HepG2 (cell line): ENCODE results near the gene KMT2E. TPM values are rescaled to one million over a fixed set of nuclear protein-coding genes. Genes with fewer than 3 reads are reported as not detected.

ENCODE experiments used
- ATAC-seq: fragments of 200-7000 bp; cut with Tn5 transposase; 3 replicates; pipeline ENCODE4 v1.9.1; 2020; ENCODE audit warnings: mild to moderate bottlenecking, moderate library complexity
- BruUV-seq: library from RNA; stranded (reverse); fragments of 400-500 nt; replicated peaks from 2 replicates; lab custom pipeline; 2021; lab: Mats Ljungman, UMichigan
- CTCF ChIA-PET: fragments of 300-600 bp; formaldehyde crosslinking; extraction: SDS; loops from one replicate; lab custom pipeline; 2021; ENCODE audit warnings: low total read pairs, inconsistent platforms, low intra/inter-chr PET ratio; lab: Yijun Ruan, JAX
- POLR2A ChIA-PET: fragments of 350-600 bp; sonication (Branson Sonifier 250); formaldehyde crosslinking; loops from one replicate; lab custom pipeline; 2020; ENCODE audit warnings: antibody characterized with exemption, inconsistent platforms; lab: Yijun Ruan, JAX
- DNase-seq: peaks from one replicate; pipeline ENCODE4 v3.0.0-alpha.2; 2015; ENCODE audit warnings: low spot score
- FAIRE-seq: peaks from 3 replicates; lab custom pipeline; 2011; peaks lifted over from hg19 to GRCh38; lab: Jason Lieb, UNC
- H2AFZ ChIP-seq: one replicate; pipeline ENCODE4 v1.6.1; 2011; ENCODE audit warnings: low read length, inconsistent platforms
- H3K27ac ChIP-seq: fragments of 300-600 bp; 3 replicates; pipeline ENCODE4 v1.8.0; 2011; ENCODE audit warnings: mixed run types, mild to moderate bottlenecking, mixed read lengths, low read length, inconsistent platforms; ENCODE audit not compliant: insufficient read depth; ENCODE audit errors: extremely low read length
- H3K27me3 ChIP-seq, 2 experiments: fragments of 200-600 bp in 1 of 2; 2 replicates in 1 of 2; 3 replicates in 1 of 2; pipeline versions ENCODE4 v1.6.0 to v1.8.0; 2011; ENCODE audit warnings: low read length in 2 of 2, mild to moderate bottlenecking in 2 of 2, moderate library complexity in 2 of 2, inconsistent platforms in 1 of 2; ENCODE audit not compliant: insufficient read depth in 2 of 2, control insufficient read depth in 1 of 2
- H3K36me3 ChIP-seq, 2 experiments: fragments of 200-600 bp in 1 of 2; replicated peaks in 1 of 2; 2 replicates in 1 of 2; 3 replicates in 1 of 2; pipeline versions ENCODE4 v1.5.1 to v1.8.0; 2011; ENCODE audit warnings: low read length in 2 of 2, inconsistent platforms in 1 of 2; ENCODE audit not compliant: insufficient read depth in 2 of 2, control insufficient read depth in 1 of 2
- H3K4me1 ChIP-seq: 2 replicates; pipeline ENCODE4 v1.5.1; 2012; ENCODE audit warnings: low read length, inconsistent platforms; ENCODE audit not compliant: insufficient read depth
- H3K4me2 ChIP-seq: 2 replicates; pipeline ENCODE4 v1.6.0; 2011; ENCODE audit warnings: low read depth, low read length, inconsistent platforms
- H3K4me3 ChIP-seq, 3 experiments: fragments of 200-600 bp in 1 of 3; sonication (generic), shearing (Covaris generic) in 1 of 3; replicated peaks in 1 of 3; 2 replicates each; pipeline ENCODE4 v1.5.1; 2011 to 2016; ENCODE audit warnings: low read length in 3 of 3, inconsistent platforms in 2 of 3, low read depth in 2 of 3, mild to moderate bottlenecking in 2 of 3, control low read depth in 1 of 3, mixed read lengths in 1 of 3; ENCODE audit not compliant: insufficient read depth in 1 of 3
- H3K79me2 ChIP-seq: one replicate; pipeline ENCODE4 v1.6.1; 2011; ENCODE audit warnings: low read length, inconsistent platforms; ENCODE audit not compliant: insufficient read depth
- H3K9ac ChIP-seq: 2 replicates; pipeline ENCODE4 v1.6.0; 2011; ENCODE audit warnings: mild to moderate bottlenecking, low read depth, low read length, inconsistent platforms; ENCODE audit not compliant: insufficient read depth
- H3K9me3 ChIP-seq: 2 replicates; pipeline ENCODE4 v1.5.1; 2012; ENCODE audit warnings: mild to moderate bottlenecking, low read length
- H4K20me1 ChIP-seq: 2 replicates; pipeline ENCODE4 v1.6.0; 2011; ENCODE audit warnings: inconsistent platforms, mild to moderate bottlenecking, low read length, moderate library complexity; ENCODE audit not compliant: insufficient read depth
- ARID4A ChIP-seq: sonication (generic); formaldehyde crosslinking; IDR thresholded peaks from 2 replicates; pipeline ENCODE4 v1.5.0; 2020; ENCODE audit warnings: mild to moderate bottlenecking, missing genetic modification reagents, borderline replicate concordance
- CEBPB ChIP-seq: IDR thresholded peaks from 2 replicates; pipeline ENCODE4 v1.6.1; 2011; ENCODE audit warnings: low read depth, low read length, improper control_type of control experiment, borderline replicate concordance
- MAX ChIP-seq: IDR thresholded peaks from 2 replicates; pipeline ENCODE4 v1.6.1; 2012; ENCODE audit warnings: inconsistent platforms
- RFXANK ChIP-seq: IDR thresholded peaks from 2 replicates; pipeline ENCODE4 v1.6.1; 2016
- SIN3A ChIP-seq: IDR thresholded peaks from 2 replicates; pipeline ENCODE4 v1.6.1; 2011; ENCODE audit warnings: low read depth, mild to moderate bottlenecking, control low read depth, low read length, borderline replicate concordance
- TAF1 ChIP-seq: sonication (generic); formaldehyde crosslinking; IDR thresholded peaks from 2 replicates; pipeline ENCODE4 v1.4.0; 2020; ENCODE audit warnings: missing genetic modification reagents
- WGBS: methylation state at CpG from one replicate; pipeline ENCODE4 v1.1.6; 2017; ENCODE audit warnings: low lambda C conversion rate; 5-methylcytosine and 5-hydroxymethylcytosine counted together
- in situ Hi-C: cut with HindIII; loops from 2 replicates; pipeline ENCODE4 v1.10.0; 2017; ENCODE audit warnings: low pct_unique_long_range_greater_than_20kb; ENCODE audit not compliant: extremely low pct_ligation_motif_present
- intact Hi-C: fragments of 100-400 bp; cut with micrococcal nuclease; formaldehyde crosslinking; loops from one replicate; pipeline ENCODE4 v1.10.0; 2022; ENCODE audit not compliant: unreplicated experiment
- polyA plus RNA-seq, 8 experiments: library from polyadenylated mRNA; depleted of rRNA in 3 of 8; stranded (reverse) in 7 of 8; unstranded in 1 of 8; fragments of >200 nt; fragmentation: Illumina TruSeq in 4 of 8; extraction: Trizol in 4 of 8; gene quantifications; 2 replicates each; pipeline versions ENCODE4 v1.2.1 to v1.2.3, GENCODE V29; 2011 to 2016; ENCODE audit warnings: low read depth in 4 of 8, missing spikeins in 1 of 8, mixed read lengths in 1 of 8; ENCODE audit not compliant: insufficient read depth in 1 of 8
- total RNA-seq, 5 experiments: library from RNA; depleted of rRNA; stranded (reverse); fragments of >200 nt; fragmentation: Illumina TruSeq; extraction: Trizol; gene quantifications; 2 replicates each; pipeline ENCODE4 v1.2.3, GENCODE V29; 2016; ENCODE audit warnings: low read depth in 1 of 5

KMT2E gene
- total and polyA plus RNA-seq, 2 of the 13 experiments (the other 11 are each of a cell fraction or from before 2014, with no cell fraction given): 6.3 to 24.4 TPM

GRCh38 chr7:105130580-105130979 is 116.6 kb downstream of the KMT2E start:
- in situ Hi-C loops: no loop called here
- H3K27me3 ChIP-seq: no peaks in the 10 kb centered on the region
- CTCF ChIA-PET: no interaction called here
- peaks cover 3 to 38% of the 10 kb centered on the region in 2 experiments; a peak in 3 of 5 replicates for H3K36me3 ChIP-seq
- WGBS: 91% methylated on average over 2 of the region's 2 CpGs
- H2AFZ ChIP-seq: no peak overlapping the region
- POLR2A ChIA-PET: no interaction called here
- TF ChIP-seq TAF1 (CRISPR knock-in tag): no peak
- no peak for TF ChIP-seq MAX
- TF ChIP-seq RFXANK (CRISPR knock-in tag): no peak
- TF ChIP-seq SIN3A: no peak
- no peak for TF ChIP-seq CEBPB
- no peak for TF ChIP-seq ARID4A (CRISPR knock-in tag)
- TF ChIP-seq, all 625 proteins: peak for 0
- Histone ChIP-seq H3K9me3 (no peaks in the 10 kb centered on the region), H3K4me3 (no peak overlapping the region), H3K79me2 (no peaks in the 10 kb centered on the region), H3K9ac (no peak overlapping the region), H4K20me1 (no peaks in the 10 kb centered on the region), H3K4me1 (no peaks in the 10 kb centered on the region), H3K27ac (no peak overlapping the region), H3K4me2 (no peak overlapping the region)
- ATAC-seq (no peak), DNase-seq (no peak), FAIRE-seq (no peak)
- intact Hi-C loops: no loop called here
- no TSS peak for BruUV-seq
